ENCODE results near the gene CYP46A1.

CYP46A1 gene

DNA sequence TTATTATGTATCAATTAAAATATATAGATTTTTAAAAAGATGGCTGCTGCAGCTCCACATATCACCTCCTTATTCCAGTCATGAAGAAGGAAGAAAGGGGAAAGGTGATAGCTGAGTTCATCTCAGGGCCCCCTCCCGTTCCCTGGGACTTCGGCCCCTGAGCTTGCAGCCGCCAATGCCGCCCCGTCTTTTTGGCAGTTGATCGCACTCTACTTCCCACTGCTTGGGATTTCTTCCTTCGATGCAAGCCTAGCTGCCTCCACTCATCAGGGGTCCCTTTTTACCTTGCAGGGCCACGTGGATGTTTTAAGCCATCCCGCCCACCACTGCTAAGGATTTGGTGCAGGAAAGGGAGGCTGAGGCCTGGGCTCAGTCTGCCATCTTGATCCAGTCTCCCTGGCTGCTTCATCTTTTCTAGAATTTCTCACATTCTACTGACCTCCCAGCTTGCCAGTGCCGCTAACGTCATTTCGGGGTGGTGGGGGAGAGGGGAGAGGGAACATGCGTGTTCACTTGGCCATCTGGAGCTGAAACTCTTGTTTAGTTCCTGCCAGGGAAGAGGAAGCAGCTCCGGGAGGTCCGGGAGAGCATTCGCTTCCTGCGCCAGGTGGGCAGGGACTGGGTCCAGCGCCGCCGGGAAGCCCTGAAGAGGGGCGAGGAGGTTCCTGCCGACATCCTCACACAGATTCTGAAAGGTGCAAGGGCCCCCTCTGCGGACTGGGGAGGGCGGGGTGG lies 31.3 kb downstream of the CYP46A1 start:
- no peak for DNase-seq (ENCODE audit: low read depth in 2 of 2)

DNA sequence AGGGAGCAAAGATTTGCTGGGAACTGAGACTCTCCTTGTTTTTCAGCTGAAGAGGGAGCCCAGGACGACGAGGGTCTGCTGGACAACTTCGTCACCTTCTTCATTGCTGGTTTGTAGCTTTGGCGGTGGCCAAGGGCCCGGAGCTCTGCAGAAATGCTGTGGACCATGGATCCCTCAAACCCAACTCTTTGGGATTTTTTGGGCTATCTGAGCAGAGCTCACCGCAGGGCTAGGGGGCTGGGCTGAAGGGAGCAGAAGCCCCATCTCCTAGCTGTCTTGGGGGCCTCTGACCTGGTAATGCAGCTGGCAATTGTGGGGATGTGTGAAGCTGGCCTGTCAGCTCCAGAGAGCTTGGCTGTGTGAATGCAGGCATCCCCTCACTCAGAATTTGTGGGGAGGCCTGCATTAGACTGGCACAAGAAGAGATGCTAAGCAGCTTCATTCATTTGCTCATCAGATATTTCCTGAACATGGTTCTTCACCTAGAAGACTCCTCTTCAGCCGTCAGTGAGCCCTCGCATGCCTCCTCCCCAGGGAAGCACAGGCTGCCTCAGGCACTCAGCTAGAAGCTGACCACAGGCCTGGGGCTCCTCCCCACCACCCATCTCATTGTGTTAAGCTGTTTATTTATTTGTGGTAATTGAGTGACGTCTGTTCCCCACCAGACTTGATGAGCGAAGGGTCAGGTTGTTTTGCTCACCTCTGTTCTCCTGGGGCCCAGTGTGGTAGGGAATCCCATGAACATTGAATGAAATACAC lies 32.2 kb downstream of the CYP46A1 start:
- DNase-seq (ENCODE audit: low read depth in 2 of 2): no peak

DNA sequence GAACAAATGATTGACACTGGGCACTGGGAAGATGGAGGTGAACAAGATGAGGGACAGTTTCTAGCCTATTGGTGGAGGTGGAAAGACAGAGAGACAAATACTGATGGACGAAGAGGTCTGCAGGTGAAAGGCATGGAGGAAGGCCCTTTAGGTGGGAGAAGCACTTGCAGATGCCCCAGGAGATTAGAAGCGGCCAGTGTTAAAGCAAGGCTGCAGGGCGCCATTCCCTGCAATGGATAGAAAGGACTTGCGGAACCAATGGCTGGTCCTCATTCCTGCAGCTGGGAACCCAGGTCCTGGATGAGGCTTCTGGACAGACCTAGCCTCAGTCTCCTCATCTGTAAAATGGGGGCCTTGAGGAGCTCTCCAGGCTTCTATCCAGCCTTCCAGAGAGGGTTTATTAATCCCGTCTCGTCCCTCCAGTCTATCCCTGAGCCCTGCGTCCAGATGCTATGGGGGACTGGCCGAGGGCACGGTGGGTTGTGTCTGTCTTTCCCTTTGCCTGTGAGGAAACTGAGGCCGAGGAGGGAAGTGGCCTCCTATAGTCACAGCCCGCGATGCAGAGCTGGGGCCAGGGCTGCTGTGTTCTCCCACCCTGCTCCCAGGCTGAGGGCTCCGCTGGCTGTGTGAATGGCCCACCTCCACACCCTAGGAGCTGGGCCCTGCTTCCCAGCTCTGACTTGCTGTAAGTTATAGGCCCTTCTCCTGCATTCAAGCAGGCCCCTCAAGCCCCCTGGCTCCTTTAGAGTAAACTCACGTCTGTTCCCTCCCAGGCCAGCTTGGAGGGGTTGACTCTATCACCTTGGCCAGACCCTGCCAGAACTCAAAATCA lies 33.0 kb downstream of the CYP46A1 start:
- no peak for DNase-seq (ENCODE audit: low read depth in 2 of 2)

DNA sequence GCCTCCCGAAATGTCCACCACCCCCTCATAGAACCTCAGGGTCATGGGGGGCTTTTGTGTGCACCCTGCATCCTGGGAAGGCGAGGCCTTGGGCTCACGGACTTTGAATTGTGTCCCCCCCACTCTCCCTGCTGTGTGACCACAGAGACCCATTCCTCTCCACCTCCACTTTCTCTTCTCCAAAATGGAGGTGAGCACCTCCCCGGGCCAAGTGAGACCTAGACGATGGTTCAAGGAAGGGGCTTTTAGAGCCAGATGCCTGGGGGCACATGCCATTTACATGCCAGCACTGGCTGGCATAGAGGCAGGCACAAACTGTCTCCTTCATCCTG lies 33.5 kb downstream of the CYP46A1 start:
- DNase-seq (ENCODE audit: low read depth in 2 of 2): no peak

DNA sequence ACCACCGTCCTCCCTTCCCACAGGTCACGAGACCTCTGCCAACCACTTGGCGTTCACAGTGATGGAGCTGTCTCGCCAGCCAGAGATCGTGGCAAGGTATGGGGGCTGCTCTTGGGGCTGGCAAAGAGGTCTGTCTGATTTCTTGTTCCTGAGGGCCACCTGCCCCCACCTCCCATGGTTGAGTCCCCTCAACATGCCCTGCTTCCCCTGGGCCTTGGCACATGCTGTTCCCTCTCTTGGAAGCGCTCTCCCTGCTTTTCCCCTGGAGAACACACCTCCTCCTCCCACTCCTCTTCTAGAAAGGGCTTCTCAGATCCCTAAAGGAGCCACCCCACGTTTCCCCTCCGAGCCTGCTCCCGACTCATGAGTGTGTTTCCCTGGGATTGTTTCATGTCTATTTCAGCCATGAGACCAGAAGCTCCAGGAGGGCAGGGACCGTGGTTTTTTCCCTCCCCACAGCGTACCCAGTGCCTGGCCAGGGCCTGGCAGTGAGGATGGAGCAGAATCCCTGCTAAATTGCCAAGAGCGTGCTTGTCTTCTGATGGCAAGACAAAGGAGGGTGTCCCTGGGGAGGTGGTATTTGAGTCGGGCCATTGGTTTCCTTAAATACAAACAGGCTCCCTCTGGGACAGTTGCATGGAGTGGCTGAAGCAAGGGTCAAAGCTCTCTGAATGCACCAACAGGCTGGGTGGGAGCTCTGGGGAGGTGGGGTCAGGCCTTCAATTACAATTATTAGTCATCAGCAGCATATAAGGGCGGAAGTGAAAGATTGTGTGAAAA lies 34.1 kb downstream of the CYP46A1 start:
- DNase-seq (ENCODE audit: low read depth in 2 of 2): no peak

DNA sequence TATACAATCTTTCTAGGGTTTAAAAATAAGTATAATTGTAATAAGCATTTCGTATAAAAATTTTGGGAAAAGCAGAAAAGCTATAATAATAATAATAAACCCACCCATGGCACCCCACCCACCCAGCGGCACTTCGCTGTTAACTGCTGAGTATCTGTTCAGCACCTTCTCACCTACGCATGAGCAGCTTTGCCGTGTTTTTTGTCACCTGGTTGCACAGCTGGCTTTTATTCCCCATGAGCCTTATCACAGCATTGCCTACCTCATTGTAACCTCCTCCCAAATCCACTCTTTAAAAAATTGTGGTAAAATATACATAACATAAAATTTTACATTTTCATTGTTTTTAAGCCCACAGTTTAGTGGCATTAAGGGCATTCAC lies 34.7 kb downstream of the CYP46A1 start:
- no peak for DNase-seq (ENCODE audit: low read depth in 2 of 2)

DNA sequence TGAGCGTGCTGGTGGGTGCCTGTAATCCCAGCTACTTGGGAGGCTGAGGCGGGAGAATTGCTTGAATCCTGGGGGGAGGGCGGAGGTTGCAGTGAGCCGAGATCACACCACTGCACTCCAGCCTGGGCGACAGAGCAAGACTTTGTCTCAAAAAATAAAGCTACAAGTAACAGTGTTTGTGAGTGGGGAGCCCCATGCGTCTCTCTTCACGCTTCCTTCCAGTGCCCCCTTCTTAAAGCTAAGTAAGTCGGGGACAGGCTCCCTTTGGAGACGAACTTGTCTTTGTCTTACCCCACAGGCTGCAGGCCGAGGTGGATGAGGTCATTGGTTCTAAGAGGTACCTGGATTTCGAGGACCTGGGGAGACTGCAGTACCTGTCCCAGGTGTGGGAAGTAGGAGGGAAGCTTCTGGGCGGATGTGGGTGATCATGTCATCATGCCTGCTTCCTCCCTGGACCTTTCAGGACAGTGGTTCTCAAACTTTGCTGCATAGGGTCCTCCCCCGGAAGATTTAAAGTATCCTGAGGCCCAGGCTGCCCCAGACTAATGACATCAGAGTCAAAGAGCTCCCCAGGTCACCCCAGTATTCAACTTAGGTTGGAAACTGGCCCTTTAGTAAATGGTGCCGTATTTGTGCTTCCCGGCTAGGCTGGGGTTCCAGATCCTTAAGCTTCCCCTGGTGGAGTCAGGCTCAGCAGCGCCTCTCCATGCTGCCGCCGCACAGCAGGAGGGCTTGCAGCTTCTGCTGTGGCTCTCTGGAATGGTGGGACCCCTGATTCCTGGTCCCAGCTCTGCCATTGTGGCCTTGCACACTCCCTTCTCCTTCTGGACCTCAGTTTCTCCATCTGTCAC lies 37.1 kb downstream of the CYP46A1 start:
- DNase-seq (ENCODE audit: low read depth in 2 of 2): no peak

DNA sequence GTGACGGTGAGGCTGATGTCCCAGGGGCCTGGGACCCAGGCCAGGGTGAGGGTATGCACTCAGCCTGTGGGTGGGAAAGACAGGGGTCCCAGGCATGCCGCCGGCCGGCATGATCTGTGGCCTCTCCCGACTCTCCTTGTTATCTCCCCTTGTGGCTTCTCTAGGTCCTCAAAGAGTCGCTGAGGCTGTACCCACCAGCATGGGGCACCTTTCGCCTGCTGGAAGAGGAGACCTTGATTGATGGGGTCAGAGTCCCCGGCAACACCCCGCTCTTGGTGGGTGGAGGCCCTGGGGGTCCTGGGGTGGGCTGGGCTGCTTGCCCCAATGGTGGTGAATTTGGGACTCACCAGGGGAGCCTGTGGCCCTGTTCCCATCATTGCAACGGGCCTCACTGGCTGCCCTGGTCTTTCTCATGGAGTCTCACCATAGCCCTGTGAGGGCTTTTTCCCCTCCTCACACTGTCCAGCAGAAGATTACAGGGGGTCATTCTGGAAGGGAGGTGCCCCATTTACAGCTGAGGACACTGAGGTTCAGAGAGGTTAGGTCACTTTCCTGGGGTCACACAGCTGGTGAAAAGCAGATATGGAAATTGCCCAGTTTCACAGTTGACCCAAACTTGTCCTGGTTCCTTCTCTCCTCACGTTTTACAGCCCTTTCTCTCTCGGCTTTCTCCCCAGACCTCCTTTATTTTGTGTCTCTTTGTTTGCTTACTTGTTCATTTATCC lies 37.9 kb downstream of the CYP46A1 start:
- no peak for DNase-seq (ENCODE audit: low read depth in 2 of 2)

DNA sequence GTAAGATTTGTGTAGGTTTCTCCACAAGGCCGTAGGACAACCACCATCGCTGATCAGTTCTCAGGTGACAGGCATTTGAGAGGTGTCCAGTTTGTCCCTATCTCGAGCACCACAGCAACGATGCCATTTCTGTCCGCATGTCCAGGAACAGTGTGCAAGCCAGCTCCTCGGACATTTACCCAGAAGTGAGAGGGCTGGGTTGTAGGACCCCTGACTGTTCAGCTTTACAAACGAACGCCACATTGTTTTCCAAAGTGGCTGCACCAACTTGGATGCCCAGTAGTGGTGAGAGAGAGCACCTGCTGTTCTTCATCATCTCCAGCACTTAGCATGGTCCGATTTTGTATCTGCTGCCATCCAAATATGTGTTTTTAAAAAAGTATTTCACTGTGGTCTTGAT lies 38.6 kb downstream of the CYP46A1 start:
- no peak for DNase-seq (ENCODE audit: low read depth in 2 of 2)

DNA sequence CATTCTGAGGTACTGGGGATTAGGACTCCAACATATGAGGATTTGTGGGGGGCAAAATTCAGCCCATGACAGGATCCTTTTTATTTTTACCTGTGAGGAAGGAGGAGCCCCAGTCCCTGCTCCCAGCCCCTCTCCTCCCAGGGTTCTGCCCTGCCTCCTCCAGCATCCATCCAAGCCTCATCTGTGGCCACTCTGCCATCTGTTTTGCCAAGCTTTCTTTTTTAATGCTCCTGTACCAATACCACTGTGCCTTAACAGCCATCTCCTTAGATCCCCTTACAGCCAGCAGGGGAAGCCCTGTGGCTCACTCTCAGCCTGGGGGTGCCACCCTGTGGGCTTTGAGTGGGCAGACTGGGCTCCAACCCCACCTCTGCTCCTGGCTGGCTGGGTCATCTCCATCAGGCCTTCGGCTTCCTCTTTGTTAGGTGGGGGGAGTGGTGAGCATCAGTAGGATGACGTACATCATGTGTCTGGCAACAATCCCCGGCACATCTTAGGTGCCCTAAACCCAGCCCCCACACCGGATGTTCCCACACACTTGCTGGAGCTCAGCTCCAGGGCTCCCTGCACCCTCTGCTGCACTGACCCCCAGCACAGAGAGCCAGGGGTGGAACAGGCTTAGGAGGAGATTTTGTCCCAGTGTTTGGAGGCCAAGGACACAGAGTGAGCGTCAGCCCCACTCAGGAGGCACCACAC lies 40.2 kb downstream of the CYP46A1 start:
- DNase-seq (ENCODE audit: low read depth in 2 of 2): no peak

DNA sequence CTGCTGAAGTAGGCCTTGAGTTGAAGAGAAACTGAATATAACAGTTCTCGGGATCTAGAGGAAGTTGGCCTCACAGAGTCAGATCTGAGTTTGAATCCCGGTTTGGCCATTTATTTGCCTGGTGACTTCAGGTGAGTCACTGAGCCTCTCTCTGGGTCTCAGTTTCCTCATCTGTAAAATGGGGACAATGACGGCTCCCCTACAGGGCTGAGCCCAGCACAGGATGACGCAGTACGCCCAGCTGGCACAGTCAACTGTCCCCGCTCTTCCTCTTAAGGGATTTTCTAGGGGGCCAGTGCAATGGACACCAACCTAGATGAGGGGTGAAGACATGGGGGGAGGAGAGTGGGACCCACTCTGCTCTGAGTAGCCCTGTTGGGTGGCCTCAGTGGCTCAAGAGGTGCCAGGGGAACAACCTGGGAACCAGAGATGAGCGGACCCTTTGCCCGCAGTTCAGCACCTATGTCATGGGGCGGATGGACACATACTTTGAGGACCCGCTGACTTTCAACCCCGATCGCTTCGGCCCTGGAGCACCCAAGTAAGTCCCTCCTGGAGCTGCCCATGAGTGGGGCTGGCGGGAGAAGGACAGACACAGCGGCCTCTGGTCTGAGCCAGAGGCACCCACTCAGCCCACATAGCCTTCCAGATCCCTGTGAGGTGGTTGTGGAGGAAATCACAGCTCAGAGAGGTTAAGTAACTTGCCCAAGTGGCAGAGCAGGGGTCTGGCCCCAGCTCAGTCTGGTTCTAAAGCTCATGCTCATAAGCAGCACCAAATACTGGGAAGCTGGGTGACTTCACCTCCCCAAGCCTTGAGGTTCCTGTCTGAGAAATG lies 41.1 kb downstream of the CYP46A1 start:
- no peak for DNase-seq (ENCODE audit: low read depth in 2 of 2)

DNA sequence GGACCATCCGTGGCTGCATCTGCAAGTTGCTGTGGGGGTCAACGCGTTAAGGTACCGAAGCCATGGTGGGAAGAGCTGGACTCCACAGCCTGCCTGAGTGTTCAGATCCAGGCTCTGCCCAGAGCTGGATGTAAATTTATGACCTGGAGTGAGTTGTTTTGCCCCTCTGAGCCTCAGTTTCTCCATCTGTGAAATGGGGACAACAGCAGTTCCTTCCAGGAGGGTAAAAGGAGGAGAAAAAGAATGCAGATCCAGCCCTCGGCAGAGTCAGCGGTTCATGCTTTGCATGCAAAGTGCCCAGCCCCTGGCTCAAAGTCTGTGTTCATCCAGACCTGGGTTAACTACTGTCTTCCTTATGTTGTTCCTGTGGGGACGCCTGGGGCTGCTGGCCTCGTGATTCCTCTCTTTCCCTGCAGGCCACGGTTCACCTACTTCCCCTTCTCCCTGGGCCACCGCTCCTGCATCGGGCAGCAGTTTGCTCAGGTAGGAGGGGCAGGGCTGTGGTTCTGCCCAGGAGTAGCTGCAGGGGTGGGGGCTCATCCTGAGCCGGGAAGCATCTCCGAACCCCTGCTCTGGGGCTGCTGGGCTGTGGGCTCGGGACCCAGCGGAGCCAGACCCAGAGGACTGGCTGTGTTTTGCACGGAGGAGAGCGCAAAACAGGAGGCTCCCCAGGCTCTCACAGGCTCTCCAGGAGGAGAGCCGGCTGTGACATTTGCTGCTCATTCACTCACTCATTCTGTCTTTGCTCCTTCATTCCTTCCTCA lies 41.9 kb downstream of the CYP46A1 start:
- DNase-seq (ENCODE audit: low read depth in 2 of 2): no peak

DNA sequence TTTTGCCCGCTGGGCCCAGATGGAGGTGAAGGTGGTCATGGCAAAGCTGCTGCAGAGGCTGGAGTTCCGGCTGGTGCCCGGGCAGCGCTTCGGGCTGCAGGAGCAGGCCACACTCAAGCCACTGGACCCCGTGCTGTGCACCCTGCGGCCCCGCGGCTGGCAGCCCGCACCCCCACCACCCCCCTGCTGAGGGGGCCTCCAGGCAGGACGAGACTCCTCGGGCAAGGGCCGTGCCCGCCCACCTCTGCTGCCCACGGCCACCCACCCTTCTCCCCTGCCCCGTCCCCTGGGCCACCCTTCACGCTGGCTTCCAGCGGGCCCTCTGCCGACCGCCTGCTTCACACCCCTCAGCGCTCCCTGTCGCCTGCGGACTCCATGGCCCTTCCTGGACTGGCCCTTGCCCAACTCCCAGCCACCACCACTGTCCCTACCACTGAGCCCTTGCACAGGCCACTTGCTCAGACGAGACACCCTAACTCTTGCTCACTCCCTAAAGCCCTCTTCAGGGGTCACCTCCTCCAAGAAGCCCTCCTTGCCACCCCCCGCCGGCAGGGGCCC lies 42.5 kb downstream of the CYP46A1 start:
- no peak for DNase-seq (ENCODE audit: low read depth in 2 of 2)

DNA sequence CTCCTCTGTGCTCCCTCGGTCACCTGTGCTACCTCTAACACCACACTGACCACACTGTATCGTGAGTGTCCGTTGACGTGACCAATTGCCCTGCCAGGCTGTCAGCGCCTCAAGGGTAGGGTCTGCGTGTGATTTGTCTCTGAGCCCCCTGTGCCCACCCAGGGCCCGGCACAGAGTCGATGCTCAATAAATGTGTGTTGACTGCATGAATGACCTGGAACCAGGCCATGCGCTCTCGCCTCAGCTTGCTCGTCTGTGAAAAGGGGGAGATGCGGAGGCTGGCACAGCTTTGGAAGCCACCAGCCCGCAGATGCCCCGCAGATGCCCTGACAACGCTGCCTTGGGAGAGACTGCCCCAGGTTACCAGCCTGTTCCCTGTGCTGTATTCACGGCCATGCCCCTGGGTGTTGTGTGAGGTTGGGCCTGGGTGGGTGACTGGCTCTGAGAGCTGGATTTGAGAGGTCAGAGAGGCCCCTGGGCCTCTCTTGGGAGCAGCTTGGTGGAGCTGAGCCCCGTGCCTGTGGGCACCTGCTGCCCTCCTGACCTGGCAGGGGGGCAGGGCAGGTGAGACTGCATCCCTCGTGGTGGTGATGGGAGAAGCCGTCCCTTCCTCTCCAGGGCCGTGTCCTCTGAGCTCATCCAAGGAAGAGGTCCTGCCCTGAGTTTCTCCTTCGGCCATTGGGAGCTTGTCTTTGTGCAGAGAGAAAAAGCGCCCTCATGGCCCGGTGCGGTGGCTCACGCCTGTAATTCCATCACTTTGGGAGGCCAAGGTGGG lies 43.2 kb downstream of the CYP46A1 start:
- no peak for DNase-seq (ENCODE audit: low read depth in 2 of 2)

DNA sequence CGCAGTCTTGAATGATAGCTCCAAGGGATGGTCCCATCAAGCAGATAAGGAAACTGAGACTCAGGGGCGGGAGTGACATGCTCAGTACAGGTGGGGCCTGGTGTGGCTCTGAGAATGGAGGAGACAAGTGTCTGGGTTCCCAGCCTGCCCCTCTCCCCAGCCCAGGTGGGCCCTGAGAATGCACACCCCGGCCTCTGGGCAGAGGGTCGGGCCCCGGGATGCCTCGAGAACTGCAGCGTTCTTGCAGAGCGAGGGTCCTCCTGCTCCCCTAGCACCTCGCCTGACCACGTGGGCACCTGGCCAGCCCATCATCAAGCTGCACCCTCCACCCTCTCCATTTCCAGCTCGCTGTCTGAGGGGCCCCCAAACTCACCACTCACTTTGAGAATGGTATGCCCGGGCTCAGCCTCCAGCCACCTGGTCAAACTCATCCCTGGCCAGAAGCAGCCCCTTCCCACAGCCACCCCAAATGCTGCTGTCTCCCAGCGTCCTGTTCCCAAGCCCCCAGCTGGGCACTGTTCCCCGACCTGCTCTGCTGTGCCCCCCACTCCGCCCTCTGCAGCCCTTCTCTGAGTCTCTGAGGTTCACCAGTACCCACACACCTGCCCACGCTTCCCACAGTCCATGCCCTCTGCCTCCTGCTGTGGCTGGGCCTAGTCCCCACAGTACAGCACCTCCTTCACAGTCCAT lies 44.3 kb downstream of the CYP46A1 start:
- no peak for DNase-seq (ENCODE audit: low read depth in 2 of 2)

DNA sequence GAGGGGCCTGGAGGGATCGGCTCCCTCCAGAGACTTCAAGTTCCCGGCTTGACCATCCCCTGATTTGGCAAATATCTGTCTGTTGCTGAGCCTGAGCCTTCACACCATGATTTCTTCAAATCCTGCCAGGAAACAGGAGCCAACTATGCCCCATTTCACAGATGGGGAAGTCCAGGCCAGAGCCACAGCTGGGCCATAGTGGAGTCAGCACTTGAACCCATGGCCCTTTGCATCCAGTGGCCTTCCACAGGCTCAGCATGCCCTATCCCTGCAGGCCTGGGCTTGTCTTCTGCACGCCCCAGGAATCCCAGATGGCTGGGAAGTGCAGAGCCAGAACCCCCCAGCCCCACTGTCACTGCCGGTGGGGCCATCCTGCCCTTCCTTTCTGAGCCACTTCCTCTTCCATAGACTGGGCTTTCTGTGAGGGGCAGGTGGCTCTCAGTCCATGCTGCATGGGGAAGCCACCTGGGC lies 44.9 kb downstream of the CYP46A1 start:
- DNase-seq (ENCODE audit: low read depth in 2 of 2): no peak
